Measurements from ENCODE around the gene NBEAL1. TPM values are rescaled to one million over a fixed set of nuclear protein-coding genes. Genes with fewer than 3 reads are reported as not detected.
"Not testable (repeated sequence)": the region's sequence is repeated elsewhere in the genome, so short reads cannot be mapped to it uniquely, and the experiment has no call there.

The NBEAL1 gene
- total RNA-seq, 2 donors from 2014 or later: 29.6 to 31.6 TPM

DNA sequence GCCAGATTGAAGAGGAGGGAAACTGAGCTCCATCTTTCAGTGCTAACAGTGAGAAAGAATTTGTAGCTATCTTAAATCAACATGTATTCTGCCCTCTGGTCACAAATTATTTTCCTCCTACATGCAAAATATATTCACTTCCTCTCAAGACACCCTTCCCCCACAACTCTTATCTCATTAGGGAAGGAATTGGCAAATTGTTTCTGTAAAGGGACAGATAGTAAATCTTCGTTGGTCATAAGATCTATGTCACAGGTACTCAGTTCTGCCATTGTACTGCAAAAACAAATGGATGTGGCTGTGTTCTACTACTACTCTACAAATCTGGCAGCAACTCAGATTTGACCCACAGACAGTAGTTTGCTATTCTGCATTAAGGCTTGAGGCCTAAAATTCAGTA is 171.2 kb downstream of the NBEAL1 start:
- no peaks in the 10 kb centered on the region for H3K9me3 ChIP-seq
- WGBS, 2 donors: 68 to 72% methylated on average over 1 of the region's 1 CpG
- ATAC-seq: no peak
- no peaks in the 10 kb centered on the region for H3K4me1 ChIP-seq
- peaks cover 0 to 2% of the 10 kb centered on the region in 2 donors for H3K36me3 ChIP-seq (replicated peaks in 1 of 2; ENCODE audit: insufficient read depth in 1 of 2, low read depth in 2 of 2)
- DNase-seq: no peak
- TF ChIP-seq POLR2A (IDR thresholded peaks at IDR 0.05): no peak
- TF ChIP-seq, protein P1, sequence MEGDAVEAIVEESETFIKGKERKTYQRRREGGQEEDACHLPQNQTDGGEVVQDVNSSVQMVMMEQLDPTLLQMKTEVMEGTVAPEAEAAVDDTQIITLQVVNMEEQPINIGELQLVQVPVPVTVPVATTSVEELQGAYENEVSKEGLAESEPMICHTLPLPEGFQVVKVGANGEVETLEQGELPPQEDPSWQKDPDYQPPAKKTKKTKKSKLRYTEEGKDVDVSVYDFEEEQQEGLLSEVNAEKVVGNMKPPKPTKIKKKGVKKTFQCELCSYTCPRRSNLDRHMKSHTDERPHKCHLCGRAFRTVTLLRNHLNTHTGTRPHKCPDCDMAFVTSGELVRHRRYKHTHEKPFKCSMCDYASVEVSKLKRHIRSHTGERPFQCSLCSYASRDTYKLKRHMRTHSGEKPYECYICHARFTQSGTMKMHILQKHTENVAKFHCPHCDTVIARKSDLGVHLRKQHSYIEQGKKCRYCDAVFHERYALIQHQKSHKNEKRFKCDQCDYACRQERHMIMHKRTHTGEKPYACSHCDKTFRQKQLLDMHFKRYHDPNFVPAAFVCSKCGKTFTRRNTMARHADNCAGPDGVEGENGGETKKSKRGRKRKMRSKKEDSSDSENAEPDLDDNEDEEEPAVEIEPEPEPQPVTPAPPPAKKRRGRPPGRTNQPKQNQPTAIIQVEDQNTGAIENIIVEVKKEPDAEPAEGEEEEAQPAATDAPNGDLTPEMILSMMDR (IDR thresholded peaks at IDR 0.05): no peak
- H3K27me3 ChIP-seq: no peaks in the 10 kb centered on the region
- intact Hi-C loops (cut with DNase I): no loop called here
- no peak overlapping the region for H3K4me3 ChIP-seq
- H3K27ac ChIP-seq: no peak overlapping the region

DNA sequence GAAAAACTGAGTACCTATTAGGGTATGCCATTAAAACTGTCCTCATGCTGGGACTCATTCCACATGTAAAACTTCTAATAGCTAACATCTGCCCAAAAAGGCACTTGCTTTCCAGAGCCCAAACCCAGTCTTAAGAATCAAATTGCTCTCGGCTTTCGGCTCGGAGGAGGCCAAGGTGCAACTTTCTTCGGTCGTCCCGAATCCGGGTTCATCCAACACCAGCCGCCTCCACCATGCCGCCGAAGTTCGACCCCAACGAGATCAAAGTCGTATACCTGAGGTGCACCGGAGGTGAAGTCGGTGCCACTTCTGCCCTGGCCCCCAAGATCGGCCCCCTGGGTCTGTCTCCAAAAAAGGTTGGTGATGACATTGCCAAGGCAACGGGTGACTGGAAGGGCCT is 175.9 kb downstream of the NBEAL1 start:
- H3K4me3 ChIP-seq; H3K9me3 ChIP-seq; intact Hi-C loops (cut with DNase I); H3K4me1 ChIP-seq; DNase-seq; H3K36me3 ChIP-seq (replicated peaks in 1 of 2; ENCODE audit: insufficient read depth in 1 of 2, low read depth in 2 of 2); H3K27ac ChIP-seq; H3K27me3 ChIP-seq; ATAC-seq: not testable (repeated sequence)
- 93 to 96% methylated on average over 8 to 14 of the region's 17 CpGs for WGBS, 2 donors

DNA sequence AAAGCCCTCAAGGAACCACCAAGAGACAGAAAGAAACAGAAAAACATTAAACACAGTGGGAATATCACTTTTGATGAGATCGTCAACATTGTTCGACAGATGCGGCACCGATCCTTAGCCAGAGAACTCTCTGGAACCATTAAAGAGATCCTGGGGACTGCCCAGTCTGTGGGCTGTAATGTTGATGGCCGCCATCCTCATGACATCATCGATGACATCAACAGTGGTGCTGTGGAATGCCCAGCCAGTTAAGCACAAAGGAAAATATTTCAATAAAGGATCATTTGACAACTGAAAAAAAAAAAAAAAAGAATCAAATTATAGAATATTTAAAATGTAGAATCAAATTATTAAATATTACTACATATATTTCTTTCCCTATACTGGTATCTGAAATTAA is 176.4 kb downstream of the NBEAL1 start:
- H3K36me3 ChIP-seq (replicated peaks in 1 of 2; ENCODE audit: insufficient read depth in 1 of 2, low read depth in 2 of 2); H3K4me1 ChIP-seq; H3K27ac ChIP-seq; DNase-seq; H3K27me3 ChIP-seq; H3K9me3 ChIP-seq; ATAC-seq; H3K4me3 ChIP-seq; intact Hi-C loops (cut with DNase I): not testable (repeated sequence)
- WGBS, 2 donors: 94 to 99% methylated on average over 6 of the region's 6 CpGs

DNA sequence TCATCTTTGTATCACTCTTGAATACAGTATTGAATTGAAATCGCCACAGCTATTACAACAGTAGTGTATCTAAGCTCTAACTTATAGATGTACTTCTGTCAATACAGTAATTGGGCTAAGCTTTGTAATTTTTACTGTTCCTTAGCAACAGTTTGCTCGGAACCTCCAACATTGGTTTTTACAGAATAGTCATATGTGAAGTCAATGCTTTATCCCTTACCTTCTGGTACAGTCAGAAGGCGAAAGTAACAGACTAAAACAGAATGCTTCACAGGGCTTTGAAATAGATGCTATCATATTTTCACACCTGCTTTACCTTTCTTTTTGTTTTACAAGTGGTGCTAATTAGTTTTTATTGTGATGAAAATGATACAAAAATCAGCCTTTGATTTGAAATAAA is 177.3 kb downstream of the NBEAL1 start:
- peaks cover 0 to 7% of the 10 kb centered on the region in 2 donors for H3K36me3 ChIP-seq (replicated peaks in 1 of 2; ENCODE audit: insufficient read depth in 1 of 2, low read depth in 2 of 2)
- no peak for ATAC-seq
- intact Hi-C loops (cut with DNase I): no loop called here

DNA sequence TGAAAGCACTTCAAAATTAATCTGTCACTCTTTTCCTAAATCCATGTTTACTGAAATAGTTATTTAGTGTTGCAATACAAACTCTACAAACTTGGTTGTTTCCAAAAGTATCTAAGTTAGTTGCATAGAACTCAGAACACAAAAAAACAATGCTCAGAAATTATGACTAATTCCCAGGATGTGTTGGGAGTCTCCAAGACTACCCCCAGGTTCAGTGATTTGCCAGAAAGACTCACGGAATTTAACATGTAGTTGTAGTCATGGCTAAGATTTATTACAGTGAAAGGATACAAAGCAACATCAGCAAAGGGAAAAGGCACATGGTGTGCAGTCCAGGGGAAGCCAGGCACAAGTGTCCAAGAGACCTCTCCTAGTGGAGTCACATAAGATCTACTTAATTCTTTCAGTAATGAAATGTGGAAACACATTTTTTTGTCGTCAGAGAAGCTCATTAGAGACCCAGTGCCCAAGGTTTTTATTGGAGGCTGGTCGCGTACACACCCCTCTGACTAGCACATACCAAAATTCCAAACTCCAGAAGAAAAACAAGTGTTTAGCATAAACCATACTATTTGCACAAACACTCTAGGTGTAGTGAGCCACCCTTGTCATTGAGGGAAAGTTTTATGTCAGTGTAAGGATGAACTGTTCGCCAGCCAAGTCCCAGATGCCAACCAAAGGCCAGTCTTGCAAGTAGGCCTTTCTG is 180.8 kb downstream of the NBEAL1 start:
- no peaks in the 10 kb centered on the region for H3K27me3 ChIP-seq
- intact Hi-C loops (cut with DNase I): no loop called here
- no peaks in the 10 kb centered on the region for H3K9me3 ChIP-seq
- no peaks in the 10 kb centered on the region for H3K4me1 ChIP-seq
- DNase-seq (no peak), ATAC-seq (no peak)
- H3K4me3 ChIP-seq: no peak overlapping the region
- 94 to 96% methylated on average over 5 of the region's 5 CpGs for WGBS, 2 donors
- no peak overlapping the region for H3K27ac ChIP-seq
- H3K36me3 ChIP-seq (replicated peaks in 1 of 2; ENCODE audit: insufficient read depth in 1 of 2, low read depth in 2 of 2): peaks cover 0 to 7% of the 10 kb centered on the region in 2 donors
- no peak for TF ChIP-seq POLR2A (IDR thresholded peaks at IDR 0.05)
- TF ChIP-seq, protein P1 (IDR thresholded peaks at IDR 0.05): no peak

More for the DNA sequence above, 177.3 kb downstream of the NBEAL1 start:
- H3K4me3 ChIP-seq: no peak overlapping the region
- TF ChIP-seq, protein P1 (IDR thresholded peaks at IDR 0.05): no peak
- TF ChIP-seq POLR2A (IDR thresholded peaks at IDR 0.05): no peak
- no peak for DNase-seq
- no peaks in the 10 kb centered on the region for H3K27me3 ChIP-seq
- no peaks in the 10 kb centered on the region for H3K4me1 ChIP-seq
- H3K27ac ChIP-seq: no peak overlapping the region
- 93 to 96% methylated on average over 3 of the region's 3 CpGs for WGBS, 2 donors
- no peaks in the 10 kb centered on the region for H3K9me3 ChIP-seq

DNA sequence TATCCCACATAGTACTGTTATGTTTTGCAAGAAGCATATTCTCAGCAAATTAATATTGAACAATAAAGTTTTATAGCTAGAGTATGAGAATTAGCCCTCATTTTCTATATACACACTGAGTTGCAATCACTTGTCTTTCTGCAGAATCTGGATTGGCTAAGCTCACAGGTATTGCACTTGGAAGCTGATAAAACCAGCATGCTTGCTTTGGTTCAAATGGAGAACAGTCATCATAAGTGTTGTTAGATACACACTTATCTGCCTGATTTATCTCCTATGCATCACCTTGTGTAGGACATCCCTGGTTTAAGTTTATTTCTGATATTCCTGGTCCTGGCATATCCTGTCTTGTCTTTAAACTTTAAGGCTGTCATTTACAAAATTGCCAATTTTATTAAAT is 186.2 kb downstream of the NBEAL1 start:
- Histone ChIP-seq H3K27ac (no peak overlapping the region), H3K4me1 (no peaks in the 10 kb centered on the region), H3K36me3 (replicated peaks in 1 of 2; ENCODE audit: insufficient read depth in 1 of 2, low read depth in 2 of 2) (peaks cover 0 to 2% of the 10 kb centered on the region in 2 donors), H3K4me3 (no peak overlapping the region), H3K9me3 (no peaks in the 10 kb centered on the region), H3K27me3 (no peaks in the 10 kb centered on the region)
- TF ChIP-seq, protein P1 (IDR thresholded peaks at IDR 0.05): no peak
- TF ChIP-seq POLR2A (IDR thresholded peaks at IDR 0.05): no peak
- intact Hi-C loops (cut with DNase I): no loop called here
- ATAC-seq (no peak), DNase-seq (no peak)
